ENCODE results near the gene CHN2.

- TF ChIP-seq SPI1 (IDR thresholded peaks at IDR 0.05; ENCODE audit: low read depth, low read length) (no peak), POLR2A (IDR thresholded peaks at IDR 0.05; ENCODE audit: low read depth, low read length) (no peak), TAF1 (IDR thresholded peaks at IDR 0.05; ENCODE audit: low read depth, low read length) (no peak), POLR2AphosphoS5 (IDR thresholded peaks at IDR 0.05; ENCODE audit: low read depth, low read length) (no peak), POU2F2 (IDR thresholded peaks at IDR 0.05; ENCODE audit: low read depth, low read length) (no peak)
Measured at GRCh38 chr7:29516491-29516890, 321.9 kb downstream of the CHN2 start.
